Fibroblast of skin of right biceps (primary cell): ENCODE measurements around the gene TBL1Y.

Experiments
- DNase-seq: peaks from one replicate; pipeline ENCODE4 v3.0.0-alpha.2; 2013

Gene TBL1Y

DNA sequence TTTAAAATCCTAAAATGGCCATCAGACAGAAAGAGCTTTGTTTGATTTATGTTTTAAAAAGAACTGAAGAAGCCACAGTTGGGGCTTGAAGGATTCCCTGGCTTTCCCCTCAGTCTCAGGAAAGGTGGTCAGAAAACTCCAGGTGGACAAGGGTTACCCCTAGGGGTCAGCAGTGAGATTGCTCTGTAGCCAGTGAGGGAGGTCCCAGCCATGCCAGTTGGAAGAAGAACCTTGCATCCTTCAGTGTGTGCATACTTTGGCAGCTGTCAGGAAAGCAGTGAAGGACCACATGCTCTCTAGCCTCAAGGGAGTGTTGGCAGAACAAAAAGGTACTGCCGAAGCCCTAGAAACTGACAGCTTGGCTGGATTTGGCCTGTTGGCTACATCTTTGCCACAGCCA is 182.3 kb downstream of the TBL1Y start:
- DNase-seq, result no peak

DNA sequence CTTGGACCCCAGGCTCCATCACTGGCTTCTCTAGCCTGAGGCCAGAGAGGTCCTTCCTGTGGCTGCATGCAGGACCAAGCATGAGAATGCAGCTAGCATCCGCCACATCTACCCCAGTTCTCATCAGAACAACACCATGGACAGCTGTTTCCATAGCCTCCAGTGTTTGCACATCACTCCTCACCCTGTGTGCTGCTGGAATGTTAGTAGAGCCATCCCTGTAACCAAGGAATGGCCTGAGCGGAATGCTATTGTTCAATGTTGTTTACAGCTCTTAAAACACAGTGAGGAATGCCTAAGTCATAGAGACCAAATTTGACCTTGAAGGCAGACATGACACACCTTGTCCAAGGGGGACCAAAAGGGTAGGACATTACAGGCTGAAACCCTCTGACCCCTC is 183.9 kb downstream of the TBL1Y start:
- no peak for DNase-seq

DNA sequence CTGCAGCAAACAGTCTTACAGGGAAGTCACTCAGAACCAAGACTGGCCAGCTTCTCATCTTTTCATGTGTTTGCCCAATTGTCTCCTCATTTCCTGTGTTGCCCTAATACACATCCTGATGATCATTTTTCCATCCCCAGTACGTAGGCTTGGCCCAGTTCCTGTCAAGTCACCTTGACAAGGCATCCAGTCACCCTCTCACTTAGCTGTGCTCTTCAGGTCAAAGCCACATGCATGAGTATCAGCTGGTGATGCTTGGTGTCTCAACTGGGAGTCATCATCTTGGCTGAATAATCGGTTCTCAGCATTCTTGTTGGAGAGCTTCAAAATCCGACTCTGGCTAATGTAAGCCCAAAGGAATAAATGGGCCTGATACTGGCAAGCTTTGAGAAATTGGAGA is 186.5 kb downstream of the TBL1Y start:
- no peak for DNase-seq

DNA sequence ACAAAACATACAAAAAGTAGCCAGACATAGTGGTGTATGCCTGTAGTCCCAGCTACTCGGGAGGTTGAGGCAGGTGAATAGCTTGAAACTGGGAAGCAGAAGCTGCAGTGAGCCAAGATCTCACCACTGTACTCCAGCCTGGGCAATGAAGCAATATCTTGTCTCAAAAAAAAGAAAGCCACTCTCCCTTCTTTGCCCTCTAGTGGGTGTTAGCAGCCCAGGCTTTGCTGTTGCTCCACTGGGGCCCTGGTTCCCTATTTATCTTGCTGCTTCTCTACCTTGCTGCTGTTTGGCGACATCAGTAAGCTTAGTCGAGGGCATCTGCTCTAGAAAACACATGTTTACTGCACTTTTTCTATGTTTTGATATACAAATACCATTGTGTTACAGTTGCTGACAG is 189.2 kb downstream of the TBL1Y start:
- DNase-seq, result no peak

DNA sequence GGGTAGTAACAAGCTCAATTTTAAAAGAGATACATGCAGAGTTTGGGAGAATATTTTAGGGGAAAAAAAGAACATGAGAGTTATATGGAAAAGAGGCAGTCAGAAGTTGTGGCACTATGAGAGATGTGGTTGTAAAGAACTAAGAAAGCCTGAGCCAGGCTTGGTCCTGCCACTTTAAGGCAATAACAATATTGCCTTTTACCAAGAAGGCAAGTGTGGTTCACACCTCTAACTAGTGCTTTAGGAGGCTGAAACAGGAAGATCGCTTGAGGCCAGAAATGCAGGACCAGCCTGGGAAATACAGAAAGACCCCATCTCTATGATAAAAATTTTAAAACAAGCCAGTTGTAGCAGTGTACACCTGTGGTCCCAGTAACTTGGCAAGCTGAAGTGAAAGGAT is 192.2 kb downstream of the TBL1Y start:
- DNase-seq, result no peak

DNA sequence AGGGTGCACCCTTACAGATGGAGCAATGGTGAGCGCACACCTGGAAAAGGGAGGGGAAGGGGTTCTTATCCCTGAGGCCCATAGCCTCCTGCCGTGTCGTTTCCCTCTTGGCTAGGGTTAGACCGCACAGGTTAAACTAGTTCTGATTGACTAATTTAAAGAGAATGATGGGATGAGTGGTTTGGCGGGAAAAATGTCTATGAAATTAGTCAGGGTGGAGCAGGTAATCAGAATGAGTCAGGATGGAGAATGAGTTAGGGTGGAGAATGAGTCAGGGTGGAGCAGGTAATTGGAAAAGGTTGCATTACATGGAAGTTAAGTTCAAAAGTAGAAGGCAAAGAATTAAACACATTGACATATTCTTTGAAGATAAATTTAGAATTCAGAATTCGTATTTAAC is 196.7 kb downstream of the TBL1Y start:
- no peak for DNase-seq

DNA sequence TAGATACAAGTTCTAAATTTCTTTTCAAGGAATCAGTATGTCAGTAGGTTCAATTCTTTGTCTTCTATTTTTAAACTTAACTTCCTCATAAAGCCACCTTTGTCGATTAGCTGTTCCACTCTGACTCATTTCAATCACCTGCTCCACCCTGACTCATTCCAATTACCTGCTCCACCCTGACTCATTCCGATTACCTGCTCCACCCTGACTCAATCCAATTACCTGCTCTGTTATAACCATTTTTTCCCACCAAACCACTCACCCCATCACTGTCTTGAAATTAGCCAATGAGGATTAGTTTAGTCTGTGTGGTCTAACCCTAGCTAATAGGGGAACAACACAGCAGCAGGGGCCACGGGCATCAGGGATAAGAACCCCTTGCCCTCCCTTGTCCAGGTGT is 199.6 kb downstream of the TBL1Y start:
- DNase-seq, result no peak

DNA sequence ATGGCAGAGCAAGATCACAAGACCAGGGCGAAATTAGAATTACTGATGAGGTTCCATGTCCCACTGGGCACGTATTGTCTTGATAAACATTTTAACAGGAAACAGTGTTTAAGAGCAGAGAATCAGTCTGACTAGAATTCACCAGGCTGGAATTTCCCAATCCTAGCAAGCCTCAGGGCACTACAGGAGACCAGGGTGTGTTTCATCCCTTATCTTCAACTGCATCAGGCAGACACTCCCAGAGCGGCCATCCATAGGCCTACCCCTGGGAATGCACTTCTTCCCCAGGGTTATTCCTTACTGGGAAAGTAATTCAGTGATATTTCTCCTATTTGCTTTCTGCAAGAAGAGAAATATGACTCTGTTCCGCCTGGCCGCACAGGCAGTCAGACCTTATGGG is 205.4 kb downstream of the TBL1Y start:
- no peak for DNase-seq

DNA sequence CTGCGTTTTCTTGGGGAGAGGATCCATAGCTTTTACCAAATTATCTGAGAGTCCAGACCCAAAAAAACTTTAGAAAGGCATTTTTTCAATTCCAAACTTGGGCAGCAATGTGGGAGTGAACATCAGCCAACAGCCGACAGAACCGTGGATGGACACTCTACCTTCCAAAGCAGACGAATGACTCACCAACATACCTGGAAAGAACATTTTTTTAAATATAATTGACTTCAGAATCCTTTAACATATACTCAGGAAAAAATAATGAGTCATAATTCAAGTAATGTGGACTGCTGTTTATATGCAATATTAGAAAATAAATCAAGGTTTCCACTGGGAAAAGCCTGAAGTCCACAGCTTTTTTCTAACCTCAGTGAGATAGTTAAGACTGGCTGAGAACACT is 211.7 kb downstream of the TBL1Y start:
- no peak for DNase-seq

DNA sequence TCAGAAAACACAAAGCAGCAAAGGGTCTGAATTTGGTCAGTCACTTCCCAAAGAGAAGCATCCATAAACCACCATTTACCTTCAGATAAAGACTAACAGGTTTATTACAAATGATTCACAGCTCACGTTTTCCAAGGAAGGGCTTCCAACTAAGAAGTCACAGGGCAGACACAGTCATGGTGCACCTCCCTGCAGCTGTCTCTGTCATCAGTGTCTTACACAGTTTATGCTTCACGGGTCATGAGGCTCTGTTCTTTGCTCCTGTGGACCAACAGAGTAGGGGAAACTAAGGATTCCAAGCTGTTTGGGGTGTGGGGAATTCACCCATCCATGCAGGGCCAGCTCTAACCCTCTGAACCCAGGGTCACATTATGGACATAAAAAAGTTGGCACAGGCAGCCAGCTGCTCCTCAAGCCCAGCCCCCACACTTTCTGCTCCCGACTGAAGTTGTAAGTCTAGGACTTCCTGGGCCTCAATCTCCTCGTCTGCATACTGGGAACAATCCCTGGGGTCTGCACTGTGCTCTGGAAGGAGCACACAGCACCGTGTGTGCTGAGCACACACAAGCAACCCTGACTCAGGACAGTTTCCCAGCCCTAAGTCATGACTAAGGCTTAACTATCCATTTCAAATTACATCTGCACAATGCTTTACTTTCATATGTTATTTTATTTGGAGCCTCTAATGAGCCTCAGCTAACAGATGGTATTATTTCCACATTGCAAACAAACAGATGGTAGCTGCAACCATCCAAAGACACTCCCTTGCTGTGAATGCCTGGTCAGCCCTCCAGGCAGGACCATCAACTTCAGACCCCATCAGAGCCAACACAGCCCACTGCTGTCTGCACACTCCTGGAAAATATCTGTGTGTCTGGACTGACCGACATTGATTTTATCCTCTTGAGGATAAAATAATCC is 214.9 kb downstream of the TBL1Y start:
- DNase-seq, result no peak

DNA sequence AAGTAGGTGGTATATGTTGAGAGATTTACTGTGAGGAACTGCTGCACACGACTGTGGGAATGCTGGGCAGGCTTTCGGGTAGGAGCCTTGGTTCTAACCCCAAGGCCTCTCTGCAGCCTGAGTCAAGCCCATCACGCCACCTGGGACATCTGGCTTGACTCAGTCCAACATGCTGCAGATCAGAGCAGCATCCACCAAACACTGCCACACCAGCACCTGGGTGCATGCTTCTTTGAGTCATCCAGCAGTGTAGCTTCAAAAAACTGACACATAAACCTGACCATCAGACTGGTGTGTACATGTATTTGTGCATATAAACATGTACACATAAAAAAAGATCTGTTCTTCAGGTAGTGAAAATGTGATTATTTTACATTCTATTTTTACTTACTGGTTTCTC is 217.7 kb downstream of the TBL1Y start:
- DNase-seq, result no peak
